Endothelial cell of umbilical vein (primary cell): Measurements from ENCODE around the gene SARNP. TPM values are rescaled to one million over a fixed set of nuclear protein-coding genes. Genes with fewer than 3 reads are reported as not detected.

Source experiments
- BruUV-seq: library from RNA; stranded (reverse); fragments of 400-500 nt; replicated peaks from 2 replicates; lab custom pipeline; 2021; lab: Mats Ljungman, UMichigan
- CTCF ChIA-PET: fragments of 300-600, 350-600 bp; sonication (Branson Sonifier 250); formaldehyde crosslinking; loops from one replicate; lab custom pipeline; 2021; ENCODE audit warnings: antibody characterized with exemption, inconsistent platforms; lab: Charles Lee
- POLR2A ChIA-PET: fragments of 300-600, 350-600 bp; sonication (Branson Sonifier 250); formaldehyde crosslinking; loops from one replicate; lab custom pipeline; 2021; ENCODE audit warnings: antibody characterized with exemption, inconsistent platforms; lab: Charles Lee
- DNase-seq: peaks from one replicate; pipeline ENCODE4 v3.0.0-alpha.2; 2011; ENCODE audit warnings: low read depth, low spot score
- FAIRE-seq: peaks from 2 replicates; lab custom pipeline; 2011; peaks lifted over from hg19 to GRCh38; lab: Jason Lieb, UNC
- H2AFZ ChIP-seq: 2 replicates; pipeline ENCODE4 v1.6.0; 2012; ENCODE audit warnings: low read depth, low read length, control low read depth, inconsistent platforms
- H3K27ac ChIP-seq: 2 replicates; pipeline ENCODE4 v1.5.1; 2011; ENCODE audit warnings: low read depth, mild to moderate bottlenecking, control low read depth, low read length, moderate library complexity; ENCODE audit not compliant: insufficient read depth
- H3K27me3 ChIP-seq, 2 experiments: 2 replicates each; pipeline versions ENCODE4 v1.6.0 to v1.6.1; 2011; ENCODE audit warnings: low read length in 2 of 2, mixed read lengths in 1 of 2; ENCODE audit not compliant: control insufficient read depth in 2 of 2, insufficient read depth in 2 of 2
- H3K36me3 ChIP-seq, 2 experiments: 2 replicates in 1 of 2; 3 replicates in 1 of 2; pipeline ENCODE4 v1.5.1; 2011; ENCODE audit warnings: low read length in 2 of 2, mild to moderate bottlenecking in 1 of 2, moderate library complexity in 1 of 2; ENCODE audit not compliant: control insufficient read depth in 2 of 2, insufficient read depth in 2 of 2; ENCODE audit errors: extremely low read depth in 1 of 2
- H3K4me1 ChIP-seq: 3 replicates; pipeline ENCODE4 v1.5.1; 2011; ENCODE audit warnings: mild to moderate bottlenecking, low read length; ENCODE audit not compliant: control insufficient read depth, insufficient read depth; ENCODE audit errors: extremely low read depth
- H3K4me2 ChIP-seq: 2 replicates; pipeline ENCODE4 v1.6.1; 2011; ENCODE audit warnings: low read length, control low read depth, mixed read lengths; ENCODE audit not compliant: insufficient read depth
- H3K4me3 ChIP-seq, 3 experiments: fragments of 200-600 bp in 1 of 3; sonication (generic), shearing (Covaris generic) in 1 of 3; replicated peaks in 1 of 3; 2 replicates each; pipeline ENCODE4 v1.5.1; 2011 to 2016; ENCODE audit warnings: control low read depth in 3 of 3, low read length in 3 of 3, mild to moderate bottlenecking in 2 of 3, inconsistent platforms in 1 of 3, low read depth in 1 of 3, moderate library complexity in 1 of 3; ENCODE audit not compliant: insufficient read depth in 1 of 3
- H3K79me2 ChIP-seq: 2 replicates; pipeline ENCODE4 v1.6.0; 2012; ENCODE audit warnings: low read length, inconsistent platforms; ENCODE audit not compliant: control insufficient read depth, insufficient read depth
- H3K9ac ChIP-seq: replicated peaks from 2 replicates; pipeline ENCODE3; 2011; ENCODE audit warnings: low read length, control low read depth; ENCODE audit not compliant: insufficient read depth; ENCODE audit errors: extremely low read depth
- H3K9me1 ChIP-seq: replicated peaks from 3 replicates; pipeline ENCODE4 v1.6.0; 2011; ENCODE audit warnings: mild to moderate bottlenecking, low read length; ENCODE audit not compliant: control insufficient read depth, insufficient read depth; ENCODE audit errors: extremely low read depth
- H3K9me3 ChIP-seq: replicated peaks from 2 replicates; pipeline ENCODE4 v1.5.1; 2012; ENCODE audit warnings: low read length, inconsistent platforms; ENCODE audit not compliant: control insufficient read depth, insufficient read depth
- H4K20me1 ChIP-seq: replicated peaks from 2 replicates; pipeline ENCODE3; 2011; ENCODE audit warnings: mild to moderate bottlenecking, low read length; ENCODE audit not compliant: control insufficient read depth, insufficient read depth; ENCODE audit errors: extremely low read depth
- EZH2 ChIP-seq: IDR thresholded peaks from 2 replicates; pipeline ENCODE4 v1.6.1; 2012; ENCODE audit warnings: borderline replicate concordance, low read depth, mild to moderate bottlenecking, moderate library complexity, low read length, inconsistent platforms; ENCODE audit not compliant: severe bottlenecking
- GATA2 ChIP-seq: IDR thresholded peaks from 2 replicates; pipeline ENCODE4 v1.7.0; 2011; ENCODE audit warnings: low read depth, mild to moderate bottlenecking, moderate library complexity, mixed read lengths, low read length; ENCODE audit not compliant: insufficient read length, insufficient read depth
- JUN ChIP-seq: IDR thresholded peaks from 2 replicates; pipeline ENCODE4 v1.6.1; 2011; ENCODE audit warnings: borderline replicate concordance, low read depth; ENCODE audit not compliant: insufficient read length, insufficient read depth
- MYC ChIP-seq: IDR thresholded peaks from one replicate; pipeline ENCODE4 v1.6.1; 2011; ENCODE audit warnings: mild to moderate bottlenecking, low read depth, low read length
- POLR2AphosphoS5 ChIP-seq: IDR thresholded peaks from 2 replicates; pipeline ENCODE4 v1.6.1; 2012; ENCODE audit warnings: low read depth, mild to moderate bottlenecking, control low read depth, low read length, moderate library complexity; ENCODE audit not compliant: insufficient read depth
- dilution Hi-C: fragments of 300-500 bp; cut with MboI; formaldehyde crosslinking; loops from one replicate; pipeline ENCODE4 v1.15.0; 2019; ENCODE audit warnings: low sequenced_read_pairs; ENCODE audit not compliant: extremely low pct_ligation_motif_present
- intact Hi-C: fragments of 100-400 bp; cut with micrococcal nuclease; formaldehyde crosslinking; loops from one replicate; pipeline ENCODE4 v1.10.0; 2022
- polyA plus RNA-seq, 4 experiments: library from polyadenylated mRNA; depleted of rRNA in 3 of 4; stranded (reverse) in 3 of 4; unstranded in 1 of 4; fragments of >200 nt; gene quantifications; 2 replicates each; pipeline versions ENCODE4 v1.2.1 to v1.2.3, GENCODE V29; 2011 to 2012; ENCODE audit warnings: missing spikeins in 1 of 4
- total RNA-seq: library from RNA; stranded (reverse); gene quantifications from 2 replicates; pipeline ENCODE4 v1.2.3, GENCODE V29; 2021
- TF ChIP-seq, protein P1 (sequence below), 2 donors: IDR thresholded peaks; 1 replicate in 1 of 2; 2 replicates in 1 of 2; pipeline ENCODE4 v1.5.1; 2011; ENCODE audit warnings: low read length in 2 of 2, mild to moderate bottlenecking in 2 of 2, moderate library complexity in 2 of 2, control low read depth in 1 of 2, inconsistent platforms in 1 of 2, low read depth in 1 of 2; ENCODE audit not compliant: insufficient read depth in 1 of 2; ENCODE audit errors: extremely low read depth in 1 of 2

Gene SARNP
- total and polyA plus RNA-seq, 2 donors (not counting 3 experiments of a cell fraction or from before 2014, with no cell fraction given): 88.1 to 101 TPM

DNA sequence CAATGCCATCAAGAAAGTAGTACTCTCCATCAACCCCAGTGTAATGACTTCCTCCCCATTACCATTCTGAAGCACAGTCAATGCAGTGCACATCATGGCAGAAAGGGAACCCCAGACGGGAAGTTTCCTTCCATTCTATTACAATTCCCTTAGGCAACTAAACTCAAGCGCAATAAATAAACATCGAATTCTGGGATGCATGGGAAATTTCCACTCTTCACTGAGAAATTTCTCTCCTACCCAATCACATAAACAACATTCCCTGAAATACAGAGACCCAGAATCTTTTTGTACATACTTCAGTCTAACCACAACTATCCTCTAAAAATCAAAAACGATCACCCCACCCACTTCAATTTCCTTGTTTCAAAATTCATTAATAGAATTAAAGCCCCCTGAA, 20.0 kb downstream of the SARNP start:
- ChIA-PET CTCF (interaction anchor here (0.5 to 4.3 kb wide), 10 partner anchors 8 to 142 kb away, joined by 3 to 56 read pairs (median 4); partner anchors contain the start of genes ORMDL2 and SARNP), POLR2A (no interaction called here)
- Histone ChIP-seq H3K9me1 (no peaks in the 10 kb centered on the region), H3K36me3 (peaks cover 14 to 21% of the 10 kb centered on the region in 2 experiments), H3K79me2 (peaks cover 18% of the 10 kb centered on the region), H3K4me1 (no peaks in the 10 kb centered on the region), H4K20me1 (no peaks in the 10 kb centered on the region), H3K4me2 (no peak overlapping the region), H3K4me3 (no peak overlapping the region), H3K27me3 (no peaks in the 10 kb centered on the region), H3K9me3 (no peaks in the 10 kb centered on the region), H2AFZ (no peak overlapping the region), H3K9ac (no peak overlapping the region), H3K27ac (no peak overlapping the region)
- FAIRE-seq (no peak), DNase-seq (no peak)
- TF ChIP-seq EZH2 (no peak), POLR2AphosphoS5 (no peak), GATA2 (no peak), MYC (no peak), JUN (no peak)
- TF ChIP-seq, protein P1, sequence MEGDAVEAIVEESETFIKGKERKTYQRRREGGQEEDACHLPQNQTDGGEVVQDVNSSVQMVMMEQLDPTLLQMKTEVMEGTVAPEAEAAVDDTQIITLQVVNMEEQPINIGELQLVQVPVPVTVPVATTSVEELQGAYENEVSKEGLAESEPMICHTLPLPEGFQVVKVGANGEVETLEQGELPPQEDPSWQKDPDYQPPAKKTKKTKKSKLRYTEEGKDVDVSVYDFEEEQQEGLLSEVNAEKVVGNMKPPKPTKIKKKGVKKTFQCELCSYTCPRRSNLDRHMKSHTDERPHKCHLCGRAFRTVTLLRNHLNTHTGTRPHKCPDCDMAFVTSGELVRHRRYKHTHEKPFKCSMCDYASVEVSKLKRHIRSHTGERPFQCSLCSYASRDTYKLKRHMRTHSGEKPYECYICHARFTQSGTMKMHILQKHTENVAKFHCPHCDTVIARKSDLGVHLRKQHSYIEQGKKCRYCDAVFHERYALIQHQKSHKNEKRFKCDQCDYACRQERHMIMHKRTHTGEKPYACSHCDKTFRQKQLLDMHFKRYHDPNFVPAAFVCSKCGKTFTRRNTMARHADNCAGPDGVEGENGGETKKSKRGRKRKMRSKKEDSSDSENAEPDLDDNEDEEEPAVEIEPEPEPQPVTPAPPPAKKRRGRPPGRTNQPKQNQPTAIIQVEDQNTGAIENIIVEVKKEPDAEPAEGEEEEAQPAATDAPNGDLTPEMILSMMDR (IDR thresholded peaks at IDR 0.05; ENCODE audit: extremely low read depth in 1 of 2, insufficient read depth in 1 of 2, low read depth in 1 of 2, low read length in 2 of 2): no peak
- BruUV-seq: no TSS peak
- intact Hi-C loops: loop anchor here (1.0 kb wide), 1 partner anchor 58 kb away; no protein-coding TSS in a partner anchor
- dilution Hi-C loops: no loop called here
